Measurements from ENCODE around the gene CACNA1H.

- TF ChIP-seq CTCF (IDR thresholded peaks at IDR 0.05) (no peak), POLR2A (IDR thresholded peaks at IDR 0.05) (no peak), EP300 (IDR thresholded peaks at IDR 0.05; ENCODE audit: low read depth) (no peak), POLR2AphosphoS5 (IDR thresholded peaks at IDR 0.05) (no peak)
Observed at GRCh38 chr16:1134776-1135458, 18.0 kb upstream of the CACNA1H start.
